ENCODE measurements around the gene RFX1. TPM values are rescaled to one million over a fixed set of nuclear protein-coding genes. Genes with fewer than 3 reads are reported as not detected.

The RFX1 gene
- total and polyA plus RNA-seq, 2 of the 13 experiments (the other 11 are each of a cell fraction or from before 2014, with no cell fraction given): 1.1 to 1.3 TPM

DNA sequence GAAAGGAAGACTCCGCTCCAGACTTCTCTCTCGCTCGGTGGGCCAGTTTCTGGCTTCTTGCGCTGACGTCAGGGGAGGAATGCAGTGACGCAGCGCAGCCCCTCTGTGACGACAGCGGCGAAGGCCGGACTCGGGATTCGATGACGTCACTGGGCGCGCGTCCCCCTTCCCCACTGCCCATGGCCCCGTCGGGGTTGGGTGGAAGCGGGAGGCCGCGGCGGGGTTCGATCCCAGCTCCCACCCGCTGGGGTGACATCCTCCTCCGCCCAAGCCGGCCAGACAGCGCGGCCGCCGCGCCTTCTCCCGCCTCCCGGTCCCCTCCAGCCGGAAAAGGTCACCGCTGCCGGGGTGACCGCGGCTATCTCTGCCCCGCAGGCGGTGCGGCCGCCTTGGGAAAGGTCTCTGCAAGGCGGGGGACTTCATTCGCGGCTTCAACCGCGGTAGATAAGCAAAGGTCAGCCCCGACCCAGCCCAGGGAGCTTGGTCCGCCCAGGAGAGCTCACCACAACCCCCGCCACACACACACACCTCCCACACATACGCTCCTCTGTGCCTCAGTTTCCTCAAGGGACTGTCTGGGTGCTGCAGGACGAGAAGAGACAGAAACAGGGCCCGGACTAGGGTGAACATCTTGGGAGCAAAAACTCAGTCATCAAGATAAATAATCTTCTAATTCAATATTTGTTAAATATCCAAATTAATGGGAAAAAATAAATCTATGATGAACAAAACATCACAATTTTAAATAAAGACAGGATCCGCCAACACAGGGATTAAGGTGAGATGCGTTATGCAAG is 844 bp upstream of the RFX1 start (continued):
- TF ChIP-seq, protein P1, sequence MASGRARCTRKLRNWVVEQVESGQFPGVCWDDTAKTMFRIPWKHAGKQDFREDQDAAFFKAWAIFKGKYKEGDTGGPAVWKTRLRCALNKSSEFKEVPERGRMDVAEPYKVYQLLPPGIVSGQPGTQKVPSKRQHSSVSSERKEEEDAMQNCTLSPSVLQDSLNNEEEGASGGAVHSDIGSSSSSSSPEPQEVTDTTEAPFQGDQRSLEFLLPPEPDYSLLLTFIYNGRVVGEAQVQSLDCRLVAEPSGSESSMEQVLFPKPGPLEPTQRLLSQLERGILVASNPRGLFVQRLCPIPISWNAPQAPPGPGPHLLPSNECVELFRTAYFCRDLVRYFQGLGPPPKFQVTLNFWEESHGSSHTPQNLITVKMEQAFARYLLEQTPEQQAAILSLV (CRISPR knock-in tag; IDR thresholded peaks at IDR 0.05; ENCODE audit: borderline replicate concordance): peak; percentile 89; the same call in 1 of the 2 replicates
- peak; percentile 59 for TF ChIP-seq KDM3A (CRISPR knock-in tag; IDR thresholded peaks at IDR 0.05; ENCODE audit: low read depth)
- TF ChIP-seq, protein P2, sequence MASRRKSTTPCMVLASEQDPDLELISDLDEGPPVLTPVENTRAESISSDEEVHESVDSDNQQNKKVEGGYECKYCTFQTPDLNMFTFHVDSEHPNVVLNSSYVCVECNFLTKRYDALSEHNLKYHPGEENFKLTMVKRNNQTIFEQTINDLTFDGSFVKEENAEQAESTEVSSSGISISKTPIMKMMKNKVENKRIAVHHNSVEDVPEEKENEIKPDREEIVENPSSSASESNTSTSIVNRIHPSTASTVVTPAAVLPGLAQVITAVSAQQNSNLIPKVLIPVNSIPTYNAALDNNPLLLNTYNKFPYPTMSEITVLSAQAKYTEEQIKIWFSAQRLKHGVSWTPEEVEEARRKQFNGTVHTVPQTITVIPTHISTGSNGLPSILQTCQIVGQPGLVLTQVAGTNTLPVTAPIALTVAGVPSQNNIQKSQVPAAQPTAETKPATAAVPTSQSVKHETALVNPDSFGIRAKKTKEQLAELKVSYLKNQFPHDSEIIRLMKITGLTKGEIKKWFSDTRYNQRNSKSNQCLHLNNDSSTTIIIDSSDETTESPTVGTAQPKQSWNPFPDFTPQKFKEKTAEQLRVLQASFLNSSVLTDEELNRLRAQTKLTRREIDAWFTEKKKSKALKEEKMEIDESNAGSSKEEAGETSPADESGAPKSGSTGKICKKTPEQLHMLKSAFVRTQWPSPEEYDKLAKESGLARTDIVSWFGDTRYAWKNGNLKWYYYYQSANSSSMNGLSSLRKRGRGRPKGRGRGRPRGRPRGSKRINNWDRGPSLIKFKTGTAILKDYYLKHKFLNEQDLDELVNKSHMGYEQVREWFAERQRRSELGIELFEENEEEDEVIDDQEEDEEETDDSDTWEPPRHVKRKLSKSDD (CRISPR knock-in tag; IDR thresholded peaks at IDR 0.05; ENCODE audit: low read depth): peak; percentile 99
- TF ChIP-seq TOPORS (CRISPR knock-in tag; IDR thresholded peaks at IDR 0.05): no peak
- TF ChIP-seq ZNF44 (CRISPR knock-in tag; IDR thresholded peaks at IDR 0.05): 0 out of 2 replicates have a peak, but pooled peaks have one; percentile 47
- TF ChIP-seq, protein P3, sequence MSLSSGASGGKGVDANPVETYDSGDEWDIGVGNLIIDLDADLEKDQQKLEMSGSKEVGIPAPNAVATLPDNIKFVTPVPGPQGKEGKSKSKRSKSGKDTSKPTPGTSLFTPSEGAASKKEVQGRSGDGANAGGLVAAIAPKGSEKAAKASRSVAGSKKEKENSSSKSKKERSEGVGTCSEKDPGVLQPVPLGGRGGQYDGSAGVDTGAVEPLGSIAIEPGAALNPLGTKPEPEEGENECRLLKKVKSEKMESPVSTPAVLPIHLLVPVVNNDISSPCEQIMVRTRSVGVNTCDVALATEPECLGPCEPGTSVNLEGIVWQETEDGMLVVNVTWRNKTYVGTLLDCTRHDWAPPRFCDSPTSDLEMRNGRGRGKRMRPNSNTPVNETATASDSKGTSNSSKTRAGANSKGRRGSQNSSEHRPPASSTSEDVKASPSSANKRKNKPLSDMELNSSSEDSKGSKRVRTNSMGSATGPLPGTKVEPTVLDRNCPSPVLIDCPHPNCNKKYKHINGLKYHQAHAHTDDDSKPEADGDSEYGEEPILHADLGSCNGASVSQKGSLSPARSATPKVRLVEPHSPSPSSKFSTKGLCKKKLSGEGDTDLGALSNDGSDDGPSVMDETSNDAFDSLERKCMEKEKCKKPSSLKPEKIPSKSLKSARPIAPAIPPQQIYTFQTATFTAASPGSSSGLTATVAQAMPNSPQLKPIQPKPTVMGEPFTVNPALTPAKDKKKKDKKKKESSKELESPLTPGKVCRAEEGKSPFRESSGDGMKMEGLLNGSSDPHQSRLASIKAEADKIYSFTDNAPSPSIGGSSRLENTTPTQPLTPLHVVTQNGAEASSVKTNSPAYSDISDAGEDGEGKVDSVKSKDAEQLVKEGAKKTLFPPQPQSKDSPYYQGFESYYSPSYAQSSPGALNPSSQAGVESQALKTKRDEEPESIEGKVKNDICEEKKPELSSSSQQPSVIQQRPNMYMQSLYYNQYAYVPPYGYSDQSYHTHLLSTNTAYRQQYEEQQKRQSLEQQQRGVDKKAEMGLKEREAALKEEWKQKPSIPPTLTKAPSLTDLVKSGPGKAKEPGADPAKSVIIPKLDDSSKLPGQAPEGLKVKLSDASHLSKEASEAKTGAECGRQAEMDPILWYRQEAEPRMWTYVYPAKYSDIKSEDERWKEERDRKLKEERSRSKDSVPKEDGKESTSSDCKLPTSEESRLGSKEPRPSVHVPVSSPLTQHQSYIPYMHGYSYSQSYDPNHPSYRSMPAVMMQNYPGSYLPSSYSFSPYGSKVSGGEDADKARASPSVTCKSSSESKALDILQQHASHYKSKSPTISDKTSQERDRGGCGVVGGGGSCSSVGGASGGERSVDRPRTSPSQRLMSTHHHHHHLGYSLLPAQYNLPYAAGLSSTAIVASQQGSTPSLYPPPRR (CRISPR knock-in tag; IDR thresholded peaks at IDR 0.05; ENCODE audit: borderline replicate concordance): no peak; the same call in 1 of the 2 replicates
- 0 out of 2 replicates have a peak, but pooled peaks have one; percentile 42 for TF ChIP-seq SRY (CRISPR knock-in tag; IDR thresholded peaks at IDR 0.05)
- peak; percentile 87; the same call in 1 of the 2 replicates for TF ChIP-seq ZNF567 (CRISPR knock-in tag; IDR thresholded peaks at IDR 0.05; ENCODE audit: borderline replicate concordance)
- peak; percentile 100 for TF ChIP-seq HOXA3 (CRISPR knock-in tag; IDR thresholded peaks at IDR 0.05)
- TF ChIP-seq KAT2B (IDR thresholded peaks at IDR 0.05; ENCODE audit: borderline replicate concordance, low read depth, low read length): no peak
- TF ChIP-seq NFE2L2 (IDR thresholded peaks at IDR 0.05; ENCODE audit: low read length): no peak
- TF ChIP-seq AGO2 (optimal IDR thresholded peaks at IDR 0.05; ENCODE audit: low read depth, low read length): peak; percentile 52
- TF ChIP-seq CHD4 (IDR thresholded peaks at IDR 0.05; ENCODE audit: borderline replicate concordance, low read length): peak; percentile 56; the same call in 1 of the 2 replicates
- peak; percentile 51; the same call in 1 of the 2 replicates for TF ChIP-seq PHF21A (CRISPR knock-in tag; IDR thresholded peaks at IDR 0.05)
- TF ChIP-seq, protein P4, sequence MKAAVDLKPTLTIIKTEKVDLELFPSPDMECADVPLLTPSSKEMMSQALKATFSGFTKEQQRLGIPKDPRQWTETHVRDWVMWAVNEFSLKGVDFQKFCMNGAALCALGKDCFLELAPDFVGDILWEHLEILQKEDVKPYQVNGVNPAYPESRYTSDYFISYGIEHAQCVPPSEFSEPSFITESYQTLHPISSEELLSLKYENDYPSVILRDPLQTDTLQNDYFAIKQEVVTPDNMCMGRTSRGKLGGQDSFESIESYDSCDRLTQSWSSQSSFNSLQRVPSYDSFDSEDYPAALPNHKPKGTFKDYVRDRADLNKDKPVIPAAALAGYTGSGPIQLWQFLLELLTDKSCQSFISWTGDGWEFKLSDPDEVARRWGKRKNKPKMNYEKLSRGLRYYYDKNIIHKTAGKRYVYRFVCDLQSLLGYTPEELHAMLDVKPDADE (CRISPR knock-in tag; IDR thresholded peaks at IDR 0.05): no peak
- 0 out of 2 replicates have a peak, but pooled peaks have one; percentile 44 for TF ChIP-seq POLR2AphosphoS5 (IDR thresholded peaks at IDR 0.05; ENCODE audit: low read depth, low read length)
- TF ChIP-seq BRCA1 (CRISPR knock-in tag; IDR thresholded peaks at IDR 0.05): no peak
